NT2/D1 (cell line): Measurements from ENCODE around the gene MALL.

Experiments
- YY1 ChIP-seq: IDR thresholded peaks from 2 replicates; pipeline ENCODE4 v1.6.1; 2011; ENCODE audit not compliant: insufficient read length, insufficient read depth
- ZNF274 ChIP-seq: IDR thresholded peaks from 2 replicates; pipeline ENCODE4 v1.6.1; 2011; ENCODE audit warnings: mild to moderate bottlenecking, low read depth, low read length

GRCh38 chr2:110153416-110153815 is 37.8 kb upstream of the MALL start:
- TF ChIP-seq ZNF274: no peak
- no peak for TF ChIP-seq YY1
